CD4-positive, alpha-beta T cell treated with Interleukin-4 for 1 hour (primary cell): ENCODE results near the gene CCDC85A.
"Not testable (repeated sequence)": the region's sequence is repeated elsewhere in the genome, so short reads cannot be mapped to it uniquely, and the experiment has no call there.

Source experiments
- DNase-seq, 2 donors: peaks; one replicate each; pipeline ENCODE4 v3.0.0-alpha.2; 2020 to 2022

Gene CCDC85A

GRCh38 chr2:56183643-56184499 is at the start of gene CCDC85A:
Gene CCDC85A, plus strand, starts transcription at chr2:56183990. Its CDS starts 635 bp downstream, at chr2:56184625.
- peak; percentile 39 to 46 for DNase-seq

- DNase-seq, result no peak
Measured at GRCh38 chr2:56134861-56135260, 48.9 kb upstream of the CCDC85A start.

GRCh38 chr2:56142497-56143061 is 41.2 kb upstream of the CCDC85A start:
- DNase-seq, result not testable (repeated sequence)

GRCh38 chr2:56147907-56148306 is 35.9 kb upstream of the CCDC85A start:
- no peak for DNase-seq

GRCh38 chr2:56148825-56149224 is 35.0 kb upstream of the CCDC85A start:
- DNase-seq, result no peak

GRCh38 chr2:56151841-56152240 is 31.9 kb upstream of the CCDC85A start:
- DNase-seq, result no peak

- DNase-seq, result no peak
Measured at GRCh38 chr2:56155188-56155587, 28.6 kb upstream of the CCDC85A start.

GRCh38 chr2:56159875-56160274 is 23.9 kb upstream of the CCDC85A start:
- DNase-seq, result not testable (repeated sequence)

GRCh38 chr2:56167616-56168562 is 15.9 kb upstream of the CCDC85A start:
- no peak for DNase-seq

GRCh38 chr2:56169521-56169920 is 14.3 kb upstream of the CCDC85A start:
- no peak for DNase-seq

- DNase-seq, result no peak
Measured at GRCh38 chr2:56170504-56170903, 13.3 kb upstream of the CCDC85A start.

- no peak for DNase-seq
Measured at GRCh38 chr2:56170988-56171387, 12.8 kb upstream of the CCDC85A start.

GRCh38 chr2:56175779-56176178 is 8.0 kb upstream of the CCDC85A start:
- DNase-seq, result no peak

GRCh38 chr2:56177420-56178220 is 6.2 kb upstream of the CCDC85A start:
- no peak for DNase-seq

GRCh38 chr2:56179931-56180330 is 3.9 kb upstream of the CCDC85A start:
- DNase-seq, result no peak

GRCh38 chr2:56182420-56182819 is 1.4 kb upstream of the CCDC85A start:
- no peak for DNase-seq

GRCh38 chr2:56184500-56185011 is 766 bp downstream of the CCDC85A start:
- DNase-seq, result no peak

- DNase-seq, result no peak
Measured at GRCh38 chr2:56185101-56185581, 1.4 kb downstream of the CCDC85A start.

GRCh38 chr2:56185582-56186046 is 1.8 kb downstream of the CCDC85A start:
- DNase-seq, result no peak

- no peak for DNase-seq
Measured at GRCh38 chr2:56191617-56192016, 7.8 kb downstream of the CCDC85A start.

GRCh38 chr2:56192664-56193305 is 9.0 kb downstream of the CCDC85A start:
- no peak for DNase-seq
